Measurements from ENCODE around the gene EBLN1.

EBLN1 gene

GRCh38 chr10:22170582-22170981 is 47.2 kb downstream of the EBLN1 start:
- Histone ChIP-seq H3K27ac (ENCODE audit: low read depth, low read length) (no peak overlapping the region), H3K9me3 (ENCODE audit: low read length) (no peaks in the 10 kb centered on the region), H3K27me3 (ENCODE audit: control insufficient read depth in 1 of 2, insufficient read depth in 2 of 2, low read length in 2 of 2) (no peaks in the 10 kb centered on the region), H3K4me3 (ENCODE audit: low read depth in 1 of 2, low read length in 2 of 2) (no peak overlapping the region), H3K4me1 (ENCODE audit: insufficient read depth, low read length) (no peaks in the 10 kb centered on the region), H3K9ac (ENCODE audit: low read length) (no peak overlapping the region), H3K36me3 (ENCODE audit: insufficient read depth, low read length) (no peaks in the 10 kb centered on the region)

DNA sequence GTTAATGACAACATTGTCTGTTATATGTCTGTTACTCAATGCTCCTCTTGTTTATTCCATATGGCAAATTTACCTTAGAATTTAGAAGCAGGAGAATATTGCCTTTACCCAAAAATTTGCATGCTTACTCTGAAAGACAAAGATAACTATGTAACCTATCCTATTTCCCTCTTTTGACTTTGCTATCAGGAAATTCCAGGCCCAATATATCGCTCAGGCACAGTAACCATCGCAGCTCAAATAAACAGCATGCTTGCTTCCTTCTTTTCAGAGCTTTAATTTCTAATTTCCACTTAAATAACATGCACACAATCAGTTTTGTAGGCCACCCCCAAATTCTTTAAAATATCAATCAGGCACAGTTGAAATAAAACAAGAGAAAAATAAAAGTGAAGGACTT is 57.8 kb downstream of the EBLN1 start:
- no peak overlapping the region for H3K27ac ChIP-seq (ENCODE audit: low read depth, low read length)
- H3K9me3 ChIP-seq (ENCODE audit: low read length): no peaks in the 10 kb centered on the region
- no peaks in the 10 kb centered on the region for H3K4me1 ChIP-seq (ENCODE audit: insufficient read depth, low read length)
- H3K4me3 ChIP-seq (ENCODE audit: low read depth in 1 of 2, low read length in 2 of 2): no peak overlapping the region
- no peaks in the 10 kb centered on the region for H3K27me3 ChIP-seq (ENCODE audit: control insufficient read depth in 1 of 2, insufficient read depth in 2 of 2, low read length in 2 of 2)
- H3K9ac ChIP-seq (ENCODE audit: low read length): no peak overlapping the region
- H3K36me3 ChIP-seq (ENCODE audit: insufficient read depth, low read length): no peaks in the 10 kb centered on the region

GRCh38 chr10:22159180-22159579 is 58.6 kb downstream of the EBLN1 start:
- H3K27me3 ChIP-seq (ENCODE audit: control insufficient read depth in 1 of 2, insufficient read depth in 2 of 2, low read length in 2 of 2): no peaks in the 10 kb centered on the region
- H3K4me1 ChIP-seq (ENCODE audit: insufficient read depth, low read length): no peaks in the 10 kb centered on the region
- H3K27ac ChIP-seq (ENCODE audit: low read depth, low read length): no peak overlapping the region
- no peaks in the 10 kb centered on the region for H3K9me3 ChIP-seq (ENCODE audit: low read length)
- no peak overlapping the region for H3K4me3 ChIP-seq (ENCODE audit: low read depth in 1 of 2, low read length in 2 of 2)
- no peaks in the 10 kb centered on the region for H3K36me3 ChIP-seq (ENCODE audit: insufficient read depth, low read length)
- H3K9ac ChIP-seq (ENCODE audit: low read length): no peak overlapping the region
